Measurements from ENCODE around the gene PDE2A. TPM values are rescaled to one million over a fixed set of nuclear protein-coding genes. Genes with fewer than 3 reads are reported as not detected.

The PDE2A gene
- total RNA-seq, 2 experiments from 2014 or later, result 4.0 to 4.5 TPM

DNA sequence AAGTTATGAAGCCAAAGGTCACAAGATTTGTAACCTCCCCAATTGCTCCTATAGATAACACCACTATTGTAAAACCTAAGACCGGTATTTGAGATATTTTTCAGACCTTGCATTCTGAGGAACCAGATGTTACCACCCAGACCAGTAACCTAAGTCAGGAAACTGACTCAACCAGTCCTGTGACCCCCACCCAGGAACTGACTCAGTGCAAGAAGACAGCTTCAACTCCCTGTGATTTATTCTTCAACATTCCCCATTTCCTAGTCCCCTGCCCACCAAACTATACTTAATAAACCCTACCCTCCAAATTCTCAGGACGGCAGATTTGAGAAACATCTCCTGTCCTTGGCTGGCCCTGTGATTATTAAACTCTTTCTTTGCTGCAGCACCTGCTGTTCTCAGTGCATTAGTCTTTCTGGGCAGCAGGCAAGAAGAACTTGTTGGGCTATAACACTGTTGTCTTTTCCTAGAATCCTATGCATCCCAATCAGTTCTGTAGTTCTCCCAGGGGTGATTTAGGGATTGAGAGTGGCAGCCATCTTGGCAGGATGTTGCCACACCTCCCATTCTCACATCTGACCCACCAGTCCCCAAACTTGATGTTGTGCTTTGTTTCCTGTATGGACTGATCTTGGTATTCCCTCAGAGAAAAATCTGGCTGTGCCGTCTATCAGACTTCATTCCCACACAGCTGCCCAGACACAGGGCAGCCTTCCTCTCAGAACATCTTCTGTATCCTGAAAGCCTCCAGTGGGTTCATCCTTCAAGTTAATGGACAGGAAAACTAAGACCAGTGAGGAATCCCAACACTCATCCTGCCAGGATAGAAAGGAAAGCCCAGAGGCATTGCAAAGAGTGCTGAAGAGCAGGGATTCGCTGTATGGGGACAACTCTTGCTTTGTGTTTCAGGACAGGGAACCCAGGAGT lies 104.0 kb downstream of the PDE2A start:
- Mint-ChIP-seq H3K4me1 (ENCODE audit: low read depth) (no peaks in the 10 kb centered on the region), H3K27me3 (peaks cover 30% of the 10 kb centered on the region), H3K4me3 (no peak overlapping the region), H3K9me3 (no peaks in the 10 kb centered on the region), H3K36me3 (ENCODE audit: low read depth) (no peaks in the 10 kb centered on the region), H3K27ac (no peak overlapping the region)
- Histone ChIP-seq H3K4me3 (ENCODE audit: low read length) (no peak overlapping the region), H3K36me3 (ENCODE audit: insufficient read depth, low read length) (no peaks in the 10 kb centered on the region), H3K4me1 (ENCODE audit: insufficient read depth, low read length) (no peaks in the 10 kb centered on the region), H3K27me3 (ENCODE audit: control insufficient read depth in 1 of 2, insufficient read depth in 2 of 2, low read length in 2 of 2) (no peaks in the 10 kb centered on the region), H3K9me3 (ENCODE audit: control insufficient read depth in 1 of 2, insufficient read depth in 1 of 2, low read length in 2 of 2) (no peaks in the 10 kb centered on the region), H3K27ac (ENCODE audit: low read depth in 1 of 2, low read length in 2 of 2) (no peak overlapping the region)
- ChIA-PET POLR2A (no interaction called here), CTCF (no interaction called here)
- intact Hi-C loops (cut with DNase I, micrococcal nuclease), result loop anchor here in 1 of 2 experiments (2.0 kb wide), 1 partner anchor 95 kb away; no protein-coding TSS in a partner anchor
- TF ChIP-seq, protein P1, sequence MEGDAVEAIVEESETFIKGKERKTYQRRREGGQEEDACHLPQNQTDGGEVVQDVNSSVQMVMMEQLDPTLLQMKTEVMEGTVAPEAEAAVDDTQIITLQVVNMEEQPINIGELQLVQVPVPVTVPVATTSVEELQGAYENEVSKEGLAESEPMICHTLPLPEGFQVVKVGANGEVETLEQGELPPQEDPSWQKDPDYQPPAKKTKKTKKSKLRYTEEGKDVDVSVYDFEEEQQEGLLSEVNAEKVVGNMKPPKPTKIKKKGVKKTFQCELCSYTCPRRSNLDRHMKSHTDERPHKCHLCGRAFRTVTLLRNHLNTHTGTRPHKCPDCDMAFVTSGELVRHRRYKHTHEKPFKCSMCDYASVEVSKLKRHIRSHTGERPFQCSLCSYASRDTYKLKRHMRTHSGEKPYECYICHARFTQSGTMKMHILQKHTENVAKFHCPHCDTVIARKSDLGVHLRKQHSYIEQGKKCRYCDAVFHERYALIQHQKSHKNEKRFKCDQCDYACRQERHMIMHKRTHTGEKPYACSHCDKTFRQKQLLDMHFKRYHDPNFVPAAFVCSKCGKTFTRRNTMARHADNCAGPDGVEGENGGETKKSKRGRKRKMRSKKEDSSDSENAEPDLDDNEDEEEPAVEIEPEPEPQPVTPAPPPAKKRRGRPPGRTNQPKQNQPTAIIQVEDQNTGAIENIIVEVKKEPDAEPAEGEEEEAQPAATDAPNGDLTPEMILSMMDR (IDR thresholded peaks at IDR 0.05), result no peak
- DNase-seq, result peak in 3 of 14 experiments; percentile 21 to 62 (median 46)
- ATAC-seq (ENCODE audit: poor library complexity), result no peak

DNA sequence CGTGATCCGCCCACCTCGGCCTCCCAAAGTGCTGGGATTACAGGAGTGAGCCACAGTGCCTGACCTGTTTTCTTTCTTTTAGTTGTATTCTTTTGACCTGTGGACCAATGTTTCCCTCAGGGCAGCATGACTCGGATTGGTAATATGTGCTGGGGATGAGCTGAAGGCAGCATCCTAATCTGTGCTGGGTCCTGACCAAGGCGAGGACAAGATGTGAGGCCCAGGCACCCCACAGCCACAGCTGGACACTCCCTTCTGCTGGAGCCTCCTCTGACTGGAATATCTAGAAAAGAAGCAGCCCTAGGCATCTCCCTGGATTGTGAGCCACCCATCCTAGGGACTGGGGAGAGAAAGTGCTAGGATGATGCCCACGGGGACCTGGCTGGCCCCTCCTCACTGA lies 105.4 kb downstream of the PDE2A start:
- Mint-ChIP-seq H3K27me3 (peaks cover 20% of the 10 kb centered on the region), H3K36me3 (ENCODE audit: low read depth) (no peaks in the 10 kb centered on the region), H3K4me1 (ENCODE audit: low read depth) (no peaks in the 10 kb centered on the region), H3K4me3 (no peak overlapping the region), H3K27ac (no peak overlapping the region), H3K9me3 (no peaks in the 10 kb centered on the region)
- no peak for ATAC-seq (ENCODE audit: poor library complexity)
- TF ChIP-seq, protein P1 (IDR thresholded peaks at IDR 0.05), result no peak
- H3K27ac ChIP-seq (ENCODE audit: low read depth in 1 of 2, low read length in 2 of 2), result no peak overlapping the region
- ChIA-PET POLR2A (no interaction called here), CTCF (no interaction called here)
- no peaks in the 10 kb centered on the region for H3K9me3 ChIP-seq (ENCODE audit: control insufficient read depth in 1 of 2, insufficient read depth in 1 of 2, low read length in 2 of 2)
- no peak overlapping the region for H3K4me3 ChIP-seq (ENCODE audit: low read length)
- H3K4me1 ChIP-seq (ENCODE audit: insufficient read depth, low read length), result no peaks in the 10 kb centered on the region
- no peak for DNase-seq
- intact Hi-C loops (cut with DNase I, micrococcal nuclease), result no loop called here
- H3K36me3 ChIP-seq (ENCODE audit: insufficient read depth, low read length), result no peaks in the 10 kb centered on the region
- H3K27me3 ChIP-seq (ENCODE audit: control insufficient read depth in 1 of 2, insufficient read depth in 2 of 2, low read length in 2 of 2), result no peaks in the 10 kb centered on the region

DNA sequence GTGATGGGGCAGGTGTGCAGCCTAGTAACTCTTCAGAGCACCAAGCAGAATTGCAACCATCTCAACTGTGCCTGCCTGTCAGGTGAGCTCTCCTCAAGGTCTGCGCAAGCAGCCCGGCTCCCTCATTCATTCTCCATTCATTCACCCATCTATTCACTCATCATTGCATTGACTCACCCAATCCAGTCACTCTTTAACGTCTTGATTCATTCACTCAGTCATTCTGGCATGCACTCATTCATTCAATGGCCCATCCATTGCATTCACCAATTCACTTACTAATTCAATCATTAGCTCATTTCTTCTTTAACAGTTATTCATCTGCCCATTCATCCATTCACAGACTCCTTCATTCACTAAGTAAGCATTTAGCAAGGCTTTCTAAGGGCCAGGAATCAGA lies 111.8 kb downstream of the PDE2A start:
- Mint-ChIP-seq H3K27ac (no peak overlapping the region), H3K4me3 (no peak overlapping the region), H3K4me1 (ENCODE audit: low read depth) (no peaks in the 10 kb centered on the region), H3K36me3 (ENCODE audit: low read depth) (no peaks in the 10 kb centered on the region), H3K27me3 (no peaks in the 10 kb centered on the region), H3K9me3 (no peaks in the 10 kb centered on the region)
- no peak for DNase-seq
- TF ChIP-seq, protein P1 (IDR thresholded peaks at IDR 0.05), result no peak
- no peak overlapping the region for H3K4me3 ChIP-seq (ENCODE audit: low read length)
- ATAC-seq (ENCODE audit: poor library complexity), result no peak
- H3K4me1 ChIP-seq (ENCODE audit: insufficient read depth, low read length), result no peaks in the 10 kb centered on the region
- no peaks in the 10 kb centered on the region for H3K36me3 ChIP-seq (ENCODE audit: insufficient read depth, low read length)
- H3K27me3 ChIP-seq (ENCODE audit: control insufficient read depth in 1 of 2, insufficient read depth in 2 of 2, low read length in 2 of 2), result no peaks in the 10 kb centered on the region
- ChIA-PET POLR2A (no interaction called here), CTCF (no interaction called here)
- H3K27ac ChIP-seq (ENCODE audit: low read depth in 1 of 2, low read length in 2 of 2), result no peak overlapping the region
- intact Hi-C loops (cut with DNase I, micrococcal nuclease), result no loop called here
- no peaks in the 10 kb centered on the region for H3K9me3 ChIP-seq (ENCODE audit: control insufficient read depth in 1 of 2, insufficient read depth in 1 of 2, low read length in 2 of 2)

Measured in CD4-positive, alpha-beta T cell (primary cell).